DMS153 (cell line): ENCODE data around the gene SNCG.
"Not testable (repeated sequence)": the region's sequence is repeated elsewhere in the genome, so short reads cannot be mapped to it uniquely, and the experiment has no call there.

ENCODE experiments used
- DNase-seq: peaks from one replicate; lab custom pipeline; 2025; lab: John Stamatoyannopoulos, UW

The SNCG gene

GRCh38 chr10:86958116-86958900 is at the start of gene SNCG:
TSS of gene SNCG (plus strand) at chr10:86958599. CDS start at chr10:86958698, 99 bp downstream.
- DNase-seq = peak; percentile 34

- no peak for DNase-seq
These were observed 43.7 kb upstream of the SNCG start for GRCh38 chr10:86914734-86915133.

- DNase-seq = no peak
These were observed 40.4 kb upstream of the SNCG start for GRCh38 chr10:86918022-86918471.

- DNase-seq = no peak
These were observed 35.8 kb upstream of the SNCG start for GRCh38 chr10:86922553-86922961.

GRCh38 chr10:86929468-86930380 is 28.7 kb upstream of the SNCG start:
- DNase-seq = no peak

GRCh38 chr10:86931872-86932271 is 26.5 kb upstream of the SNCG start:
- no peak for DNase-seq

- no peak for DNase-seq
These were observed 25.7 kb upstream of the SNCG start for GRCh38 chr10:86932674-86933073.

- not testable (repeated sequence) for DNase-seq
These were observed 24.2 kb upstream of the SNCG start for GRCh38 chr10:86934162-86934711.

GRCh38 chr10:86936661-86937501 is 21.5 kb upstream of the SNCG start:
- DNase-seq = no peak

GRCh38 chr10:86937502-86938154 is 20.8 kb upstream of the SNCG start:
- DNase-seq = no peak

GRCh38 chr10:86938260-86938659 is 20.1 kb upstream of the SNCG start:
- no peak for DNase-seq

GRCh38 chr10:86940076-86940475 is 18.3 kb upstream of the SNCG start:
- not testable (repeated sequence) for DNase-seq

- no peak for DNase-seq
These were observed 17.7 kb upstream of the SNCG start for GRCh38 chr10:86940677-86941076.

- no peak for DNase-seq
These were observed 17.0 kb upstream of the SNCG start for GRCh38 chr10:86941426-86941825.

- DNase-seq = no peak
These were observed 16.4 kb upstream of the SNCG start for GRCh38 chr10:86941991-86942421.

GRCh38 chr10:86942441-86943315 is 15.7 kb upstream of the SNCG start:
- DNase-seq = no peak

- no peak for DNase-seq
These were observed 14.9 kb upstream of the SNCG start for GRCh38 chr10:86943316-86944030.

GRCh38 chr10:86944031-86944419 is 14.4 kb upstream of the SNCG start:
- DNase-seq = no peak

GRCh38 chr10:86944471-86944870 is 13.9 kb upstream of the SNCG start:
- DNase-seq = no peak
